AG10803 (cell line): ENCODE measurements around the gene BUB3.

Experiments used
- DNase-seq: peaks from one replicate; pipeline ENCODE4 v3.0.0; 2010; ENCODE audit warnings: low read depth
- H3K4me3 ChIP-seq: 2 replicates; pipeline ENCODE4 v1.5.1; 2011; ENCODE audit warnings: mild to moderate bottlenecking, low read length, control low read depth
- CTCF ChIP-seq: conservative IDR thresholded peaks from 2 replicates; pipeline ENCODE4 v1.5.1; 2011; ENCODE audit warnings: mild to moderate bottlenecking, low read length, control low read depth, inconsistent platforms

BUB3 gene

GRCh38 chr10:123146894-123147634 lies 7.1 kb upstream of the BUB3 start:
- DNase-seq: no peak
- H3K4me3 ChIP-seq: no peak overlapping the region
- no peak for TF ChIP-seq CTCF

GRCh38 chr10:123147635-123148413 lies 6.4 kb upstream of the BUB3 start, which contains the start of gene HMX2:
TSS of gene HMX2 (plus strand) at chr10:123148136. CDS start at chr10:123148379, 243 bp downstream.
- no peak for TF ChIP-seq CTCF
- no peak within 1 kb of the TSS for H3K4me3 ChIP-seq
- DNase-seq: no peak

GRCh38 chr10:123148414-123149161 lies 5.6 kb upstream of the BUB3 start:
- no peak overlapping the region for H3K4me3 ChIP-seq
- no peak for TF ChIP-seq CTCF
- DNase-seq: no peak

GRCh38 chr10:123149162-123149567 lies 5.0 kb upstream of the BUB3 start:
- TF ChIP-seq CTCF: no peak
- DNase-seq: no peak

GRCh38 chr10:123149568-123150270 lies 4.5 kb upstream of the BUB3 start:
- peak; percentile 40 for DNase-seq
- TF ChIP-seq CTCF: no peak

More at GRCh38 chr10:123149162-123149567, 5.0 kb upstream of the BUB3 start:
- H3K4me3 ChIP-seq: no peak overlapping the region

GRCh38 chr10:123150271-123150985 lies 3.8 kb upstream of the BUB3 start:
- DNase-seq: no peak
- peak overlapping the region; percentile 49 for H3K4me3 ChIP-seq

More at GRCh38 chr10:123149568-123150270, 4.5 kb upstream of the BUB3 start:
- peak overlapping the region; percentile 49 for H3K4me3 ChIP-seq

More at GRCh38 chr10:123150271-123150985, 3.8 kb upstream of the BUB3 start:
- no peak for TF ChIP-seq CTCF
